Neuronal stem cell (in vitro differentiated cells): Measurements from ENCODE around the gene LRRC14B.

ENCODE experiments used
- DNase-seq: peaks from one replicate; pipeline ENCODE4 v3.0.0-alpha.2; 2013; ENCODE audit warnings: low spot score
- H2AFZ ChIP-seq: one replicate; pipeline ENCODE4 v1.6.1; 2013; ENCODE audit warnings: mild to moderate bottlenecking, low read length, inconsistent platforms
- H2AK5ac ChIP-seq: 2 replicates; pipeline ENCODE4 v1.6.1; 2013; ENCODE audit warnings: low read depth, mild to moderate bottlenecking, inconsistent platforms, low read length, moderate library complexity, mixed read lengths
- H2BK120ac ChIP-seq: 2 replicates; pipeline ENCODE4 v1.6.1; 2013; ENCODE audit warnings: low read depth, mild to moderate bottlenecking, inconsistent platforms, low read length, moderate library complexity, mixed read lengths
- H2BK12ac ChIP-seq: one replicate; pipeline ENCODE4 v1.6.1; 2013; ENCODE audit warnings: low read length, inconsistent platforms
- H2BK15ac ChIP-seq: 2 replicates; pipeline ENCODE4 v1.6.1; 2013; ENCODE audit warnings: mild to moderate bottlenecking, low read length, inconsistent platforms, mixed read lengths
- H2BK5ac ChIP-seq: one replicate; pipeline ENCODE4 v1.6.1; 2013; ENCODE audit warnings: inconsistent platforms, mild to moderate bottlenecking, low read length, moderate library complexity
- H3K14ac ChIP-seq: one replicate; pipeline ENCODE4 v1.6.1; 2013; ENCODE audit warnings: low read length, inconsistent platforms
- H3K18ac ChIP-seq: 2 replicates; pipeline ENCODE4 v1.6.1; 2013; ENCODE audit warnings: low read length, inconsistent platforms
- H3K23ac ChIP-seq: 2 replicates; pipeline ENCODE4 v1.6.1; 2013; ENCODE audit warnings: low read depth, mild to moderate bottlenecking, mixed read lengths, low read length, inconsistent platforms; ENCODE audit not compliant: poor library complexity
- H3K27ac ChIP-seq: replicated peaks from 3 replicates; pipeline ENCODE4 v1.5.1; 2013; ENCODE audit warnings: low read length, inconsistent platforms
- H3K27me3 ChIP-seq, 3 experiments: 2 replicates each; pipeline ENCODE4 v1.6.1; 2013; ENCODE audit warnings: low read length in 3 of 3, mild to moderate bottlenecking in 2 of 3, inconsistent platforms in 1 of 3, low read depth in 1 of 3, mixed read lengths in 1 of 3, moderate library complexity in 1 of 3; ENCODE audit not compliant: control insufficient read depth in 3 of 3, insufficient read depth in 3 of 3
- H3K36me3 ChIP-seq, 2 donors: replicated peaks in 1 of 2; 2 replicates each; pipeline ENCODE4 v1.6.1; 2013; ENCODE audit warnings: low read length in 2 of 2; ENCODE audit not compliant: control insufficient read depth in 2 of 2, insufficient read depth in 2 of 2
- H3K4ac ChIP-seq: 2 replicates; pipeline ENCODE4 v1.6.1; 2013; ENCODE audit warnings: inconsistent platforms, mild to moderate bottlenecking, low read length, moderate library complexity
- H3K4me1 ChIP-seq, 2 donors: 1 replicate in 1 of 2; 2 replicates in 1 of 2; pipeline ENCODE4 v1.6.1; 2013; ENCODE audit warnings: low read length in 2 of 2, low read depth in 1 of 2; ENCODE audit not compliant: control insufficient read depth in 2 of 2, insufficient read depth in 1 of 2
- H3K4me2 ChIP-seq: one replicate; pipeline ENCODE4 v1.6.1; 2013; ENCODE audit warnings: mild to moderate bottlenecking, low read length, inconsistent platforms; ENCODE audit not compliant: insufficient read depth, poor library complexity, severe bottlenecking
- H3K4me3 ChIP-seq, 2 donors: 2 replicates each; pipeline ENCODE4 v1.5.1; 2013; ENCODE audit warnings: low read length in 2 of 2, mild to moderate bottlenecking in 2 of 2, inconsistent platforms in 1 of 2, moderate library complexity in 1 of 2
- H3K79me1 ChIP-seq: one replicate; pipeline ENCODE4 v1.6.1; 2013; ENCODE audit warnings: low read depth, mild to moderate bottlenecking, inconsistent platforms, low read length, moderate library complexity
- H3K9ac ChIP-seq: one replicate; pipeline ENCODE4 v1.6.1; 2013; ENCODE audit warnings: mild to moderate bottlenecking, low read depth, low read length, inconsistent platforms; ENCODE audit not compliant: poor library complexity
- H3K9me3 ChIP-seq, 2 donors: replicated peaks in 1 of 2; 2 replicates each; pipeline versions ENCODE3 to v1.6.1; 2013; ENCODE audit warnings: low read length in 2 of 2, mild to moderate bottlenecking in 2 of 2, inconsistent platforms in 1 of 2, low read depth in 1 of 2, mixed read lengths in 1 of 2, moderate library complexity in 1 of 2; ENCODE audit not compliant: control insufficient read depth in 2 of 2, insufficient read depth in 1 of 2
- H4K8ac ChIP-seq: one replicate; pipeline ENCODE4 v1.6.1; 2013; ENCODE audit warnings: low read depth, mild to moderate bottlenecking, inconsistent platforms, low read length, moderate library complexity
- H4K91ac ChIP-seq: one replicate; pipeline ENCODE4 v1.6.1; 2013; ENCODE audit warnings: low read length, low read depth, mild to moderate bottlenecking, inconsistent platforms; ENCODE audit not compliant: poor library complexity
- WGBS, 2 donors: extraction: QIAGEN DNeasy Blood & Tissue Kit; methylation state at CpG; one replicate each; pipeline ENCODE4 v1.1.7; 2013; ENCODE audit warnings: missing lambda C conversion rate in 2 of 2, mixed read lengths in 1 of 2; ENCODE audit not compliant: insufficient read length in 2 of 2, insufficient replicate concordance in 1 of 2; ENCODE audit errors: extremely low coverage in 2 of 2; 5-methylcytosine and 5-hydroxymethylcytosine counted together

LRRC14B gene

DNA sequence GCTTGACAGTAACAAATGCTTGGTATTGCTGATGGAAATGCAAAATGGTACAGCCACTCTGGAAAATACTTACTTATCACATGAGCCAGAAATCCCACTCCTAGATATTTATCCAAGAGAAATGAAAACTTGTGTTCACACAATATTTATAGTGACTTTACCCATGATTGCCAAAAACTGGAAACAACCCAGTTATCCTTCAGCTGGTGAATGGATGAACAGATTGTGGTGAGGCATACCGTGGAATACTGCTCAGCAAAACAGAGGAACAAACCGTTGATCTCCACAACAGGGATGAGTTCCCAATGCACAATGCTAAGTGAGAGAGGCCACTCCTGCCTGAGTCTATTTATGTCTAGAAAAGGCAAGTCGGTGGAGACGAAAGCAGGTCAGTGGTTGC lies 40.5 kb upstream of the LRRC14B start:
- Histone ChIP-seq H3K9ac (no peak overlapping the region), H4K8ac (no peak overlapping the region), H2BK5ac (no peak overlapping the region), H3K27ac (no peak overlapping the region), H3K14ac (no peak overlapping the region), H2BK12ac (no peak overlapping the region), H3K4me3 (no peak overlapping the region), H3K27me3 (no peaks in the 10 kb centered on the region), H2BK15ac (no peak overlapping the region), H3K23ac (no peak overlapping the region), H2BK120ac (no peak overlapping the region), H3K36me3 (peaks cover 29 to 43% of the 10 kb centered on the region in 2 donors), H3K4me2 (no peak overlapping the region), H4K91ac (no peak overlapping the region), H3K79me1 (peaks cover 4% of the 10 kb centered on the region), H2AFZ (no peak overlapping the region), H3K4ac (no peak overlapping the region), H3K4me1 (peaks cover 0 to 8% of the 10 kb centered on the region in 2 donors), H3K9me3 (peaks cover 19 to 25% of the 10 kb centered on the region in 2 donors), H2AK5ac (no peak overlapping the region), H3K18ac (no peak overlapping the region)
- no CpG with 5 or more reads among the region's 4 CpGs for WGBS, 2 donors
- no peak for DNase-seq

- H3K14ac ChIP-seq = no peak overlapping the region
- no peak overlapping the region for H3K18ac ChIP-seq
- no peak overlapping the region for H2BK120ac ChIP-seq
- no peak overlapping the region for H4K8ac ChIP-seq
- no peak overlapping the region for H3K4me3 ChIP-seq
- no CpG with 5 or more reads among the region's 6 CpGs for WGBS, 2 donors
- H2BK12ac ChIP-seq = no peak overlapping the region
- H3K23ac ChIP-seq = no peak overlapping the region
- no peak overlapping the region for H2BK5ac ChIP-seq
- no peak overlapping the region for H2AFZ ChIP-seq
- peaks cover under 1% of the 10 kb centered on the region for H3K79me1 ChIP-seq
- H3K4me2 ChIP-seq = no peak overlapping the region
- H3K4ac ChIP-seq = no peak overlapping the region
- no peak overlapping the region for H2AK5ac ChIP-seq
- H2BK15ac ChIP-seq = no peak overlapping the region
- peaks cover 0 to 8% of the 10 kb centered on the region in 2 donors for H3K4me1 ChIP-seq
- H4K91ac ChIP-seq = no peak overlapping the region
- no peaks in the 10 kb centered on the region for H3K27me3 ChIP-seq
- DNase-seq = no peak
- no peak overlapping the region for H3K27ac ChIP-seq
- H3K36me3 ChIP-seq = peaks cover 42 to 44% of the 10 kb centered on the region in 2 donors
- peaks cover 7 to 17% of the 10 kb centered on the region in 2 donors for H3K9me3 ChIP-seq
- H3K9ac ChIP-seq = no peak overlapping the region
Observed at GRCh38 chr5:152077-152476, 39.2 kb upstream of the LRRC14B start.

DNA sequence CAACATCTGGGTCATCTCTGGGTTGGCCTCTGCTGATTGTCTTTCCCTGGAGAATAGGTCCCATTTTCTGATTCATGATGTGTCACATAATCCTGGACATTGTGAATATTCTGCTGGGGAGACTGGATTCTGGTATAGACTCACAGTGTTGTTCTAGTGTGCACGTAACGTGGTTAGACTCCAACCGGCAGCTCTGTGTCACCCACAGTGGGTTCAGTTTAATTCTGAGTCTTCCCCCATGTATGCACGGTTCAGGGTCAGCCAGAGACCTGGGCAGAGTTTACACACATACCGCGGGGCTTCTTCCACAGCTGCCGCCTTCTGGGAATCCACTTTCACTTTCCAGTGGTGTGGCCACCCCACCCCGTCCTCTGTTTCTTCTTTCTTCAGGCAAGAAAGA lies 38.0 kb upstream of the LRRC14B start:
- DNase-seq = no peak
- H3K4me2 ChIP-seq = no peak overlapping the region
- no peak overlapping the region for H3K14ac ChIP-seq
- H2AK5ac ChIP-seq = no peak overlapping the region
- WGBS, 2 donors = no CpG with 5 or more reads among the region's 8 CpGs
- H3K4me1 ChIP-seq = peaks cover 0 to 8% of the 10 kb centered on the region in 2 donors
- H3K27me3 ChIP-seq = no peaks in the 10 kb centered on the region
- H2BK15ac ChIP-seq = no peak overlapping the region
- peaks cover 3 to 5% of the 10 kb centered on the region in 2 donors for H3K9me3 ChIP-seq
- H4K91ac ChIP-seq = no peak overlapping the region
- H2AFZ ChIP-seq = no peak overlapping the region
- no peak overlapping the region for H2BK5ac ChIP-seq
- H3K27ac ChIP-seq = no peak overlapping the region
- no peak overlapping the region for H4K8ac ChIP-seq
- H2BK120ac ChIP-seq = no peak overlapping the region
- no peak overlapping the region for H3K4me3 ChIP-seq
- no peak overlapping the region for H3K18ac ChIP-seq
- no peak overlapping the region for H3K23ac ChIP-seq
- H3K79me1 ChIP-seq = no peaks in the 10 kb centered on the region
- no peak overlapping the region for H2BK12ac ChIP-seq
- H3K9ac ChIP-seq = no peak overlapping the region
- no peak overlapping the region for H3K4ac ChIP-seq
- peaks cover 44 to 47% of the 10 kb centered on the region in 2 donors for H3K36me3 ChIP-seq

GRCh38 chr5:154236-154635 lies 37.1 kb upstream of the LRRC14B start:
- H3K36me3 ChIP-seq = peaks cover 48% of the 10 kb centered on the region in 2 donors
- H3K27me3 ChIP-seq = no peaks in the 10 kb centered on the region
- no peaks in the 10 kb centered on the region for H3K79me1 ChIP-seq
- no peak overlapping the region for H4K91ac ChIP-seq
- H4K8ac ChIP-seq = no peak overlapping the region
- H2BK15ac ChIP-seq = no peak overlapping the region
- H3K23ac ChIP-seq = no peak overlapping the region
- H3K14ac ChIP-seq = no peak overlapping the region
- H3K4me1 ChIP-seq = peaks cover 0 to 8% of the 10 kb centered on the region in 2 donors
- H2BK5ac ChIP-seq = no peak overlapping the region
- WGBS, 2 donors = no CpG with 5 or more reads among the region's 10 CpGs
- H3K9ac ChIP-seq = no peak overlapping the region
- peak overlapping the region; percentile 87 for H2AK5ac ChIP-seq
- peak overlapping the region; percentile 31 for H3K27ac ChIP-seq
- H2BK12ac ChIP-seq = no peak overlapping the region
- H2AFZ ChIP-seq = no peak overlapping the region
- peak; percentile 24 for DNase-seq
- H3K18ac ChIP-seq = no peak overlapping the region
- no peak overlapping the region for H2BK120ac ChIP-seq
- no peak overlapping the region for H3K4me3 ChIP-seq
- H3K4ac ChIP-seq = no peak overlapping the region
- peaks cover 0 to 3% of the 10 kb centered on the region in 2 donors for H3K9me3 ChIP-seq
- H3K4me2 ChIP-seq = no peak overlapping the region
